ENCODE data around the gene ZSWIM4.

GRCh38 chr19:13748169-13748828, 46.9 kb upstream of the ZSWIM4 start:
- no peak for TF ChIP-seq CTCF (IDR thresholded peaks at IDR 0.05)
- TF ChIP-seq POLR2AphosphoS5 (IDR thresholded peaks at IDR 0.05): no peak
- TF ChIP-seq POLR2A (IDR thresholded peaks at IDR 0.05): no peak
